Common myeloid progenitor, CD34-positive (primary cell): Measurements from ENCODE around the gene PDGFRB.

ENCODE experiments used
- CTCF ChIA-PET: fragments of 350-600 bp; sonication (Branson Sonifier 250); formaldehyde crosslinking; loops from one replicate; lab custom pipeline; 2021; ENCODE audit warnings: antibody characterized with exemption; lab: Charles Lee
- POLR2A ChIA-PET: fragments of 350-600 bp; sonication (Branson Sonifier 250); formaldehyde crosslinking; loops from one replicate; lab custom pipeline; 2021; ENCODE audit warnings: antibody characterized with exemption; lab: Charles Lee
- DNase-seq, 3 donors: peaks; one replicate each; pipeline versions ENCODE4 v3.0.0 to v3.0.0-alpha.2; 2013
- H3K27ac ChIP-seq, 2 experiments: 1 replicate in 1 of 2; 2 replicates in 1 of 2; pipeline ENCODE4 v1.7.0; 2013; ENCODE audit warnings: inconsistent platforms in 2 of 2, low read length in 2 of 2, mild to moderate bottlenecking in 2 of 2, low read depth in 1 of 2, moderate library complexity in 1 of 2; ENCODE audit not compliant: severe bottlenecking in 2 of 2, insufficient read depth in 1 of 2, poor library complexity in 1 of 2
- H3K27me3 ChIP-seq, 5 experiments: replicated peaks in 2 of 5; 1 replicate in 3 of 5; 2 replicates in 2 of 5; pipeline versions ENCODE4 v1.6.1 to v1.7.0; 2013; ENCODE audit warnings: low read length in 4 of 5, mild to moderate bottlenecking in 2 of 5, moderate library complexity in 2 of 5, inconsistent platforms in 1 of 5; ENCODE audit not compliant: insufficient read depth in 5 of 5, control insufficient read depth in 4 of 5
- H3K36me3 ChIP-seq, 4 experiments: 1 replicate in 2 of 4; 2 replicates in 2 of 4; pipeline versions ENCODE4 v1.6.1 to v1.7.0; 2013; ENCODE audit warnings: low read length in 3 of 4, control low read depth in 1 of 4, mild to moderate bottlenecking in 1 of 4; ENCODE audit not compliant: control insufficient read depth in 4 of 4, insufficient read depth in 4 of 4
- H3K4me1 ChIP-seq, 4 experiments: 1 replicate in 3 of 4; 2 replicates in 1 of 4; pipeline versions ENCODE4 v1.6.1 to v1.7.1; 2013; ENCODE audit warnings: low read length in 3 of 4, mild to moderate bottlenecking in 3 of 4, control low read depth in 1 of 4, inconsistent platforms in 1 of 4, moderate library complexity in 1 of 4; ENCODE audit not compliant: control insufficient read depth in 4 of 4, insufficient read depth in 4 of 4; ENCODE audit errors: control extremely low read depth in 1 of 4
- H3K4me3 ChIP-seq, 7 experiments: 1 replicate in 4 of 7; 2 replicates in 3 of 7; pipeline versions ENCODE4 v1.5.1 to v1.7.0; 2013; ENCODE audit warnings: mild to moderate bottlenecking in 7 of 7, low read length in 6 of 7, moderate library complexity in 6 of 7, inconsistent platforms in 2 of 7, low read depth in 2 of 7, control low read depth in 1 of 7; ENCODE audit not compliant: insufficient read depth in 4 of 7, control insufficient read depth in 1 of 7; ENCODE audit errors: extremely low read depth in 1 of 7
- H3K9me3 ChIP-seq, 5 experiments: 1 replicate in 4 of 5; 2 replicates in 1 of 5; pipeline versions ENCODE4 v1.6.1 to v1.7.1; 2013; ENCODE audit warnings: low read length in 4 of 5, mild to moderate bottlenecking in 2 of 5, inconsistent platforms in 1 of 5, low read depth in 1 of 5, moderate library complexity in 1 of 5; ENCODE audit not compliant: control insufficient read depth in 4 of 5, insufficient read depth in 2 of 5; ENCODE audit errors: control extremely low read depth in 1 of 5
- WGBS: methylation state at CpG from one replicate; pipeline ENCODE4 v1.1.5; 2013; ENCODE audit not compliant: insufficient coverage; 5-methylcytosine and 5-hydroxymethylcytosine counted together

PDGFRB gene

GRCh38 chr5:150172556-150172955 lies 16.9 kb upstream of the PDGFRB start:
- peaks cover 0 to 31% (median 27%) of the 10 kb centered on the region in 5 experiments for H3K27me3 ChIP-seq
- H3K4me3 ChIP-seq, result no peak overlapping the region
- CTCF ChIA-PET, result interaction anchor here (1.0 to 3.0 kb wide), 11 partner anchors 8 to 42 kb away, joined by 3 to 11 read pairs (median 3); partner anchors contain the start of gene PDGFRB
- 100% methylated on average over 4 of the region's 4 CpGs for WGBS
- no peaks in the 10 kb centered on the region for H3K4me1 ChIP-seq
- H3K36me3 ChIP-seq, result no peaks in the 10 kb centered on the region
- no peak for DNase-seq
- no peak overlapping the region for H3K27ac ChIP-seq
- no peaks in the 10 kb centered on the region for H3K9me3 ChIP-seq
- POLR2A ChIA-PET, result no interaction called here

- Histone ChIP-seq H3K27me3 (peaks cover 0 to 35% (median 31%) of the 10 kb centered on the region in 5 experiments), H3K36me3 (no peaks in the 10 kb centered on the region), H3K9me3 (no peaks in the 10 kb centered on the region), H3K27ac (no peak overlapping the region), H3K4me1 (peaks cover 0 to 4% (median 1%) of the 10 kb centered on the region in 4 experiments), H3K4me3 (no peak overlapping the region)
- WGBS, result 100% methylated on average over 1 of the region's 1 CpG
- no peak for DNase-seq
- ChIA-PET POLR2A (no interaction called here), CTCF (interaction anchor here (1.0 to 3.0 kb wide), 8 partner anchors 8 to 43 kb away, joined by 3 to 11 read pairs (median 4); no protein-coding TSS in a partner anchor)
Measured at GRCh38 chr5:150172145-150172544, 16.5 kb upstream of the PDGFRB start.

- H3K27me3 ChIP-seq, result peaks cover 3 to 53% (median 33%) of the 10 kb centered on the region in 5 experiments
- H3K4me1 ChIP-seq, result peaks cover 0 to 8% (median 6%) of the 10 kb centered on the region in 4 experiments
- no peaks in the 10 kb centered on the region for H3K9me3 ChIP-seq
- no peak overlapping the region for H3K27ac ChIP-seq
- WGBS, result 84% methylated on average over 3 of the region's 3 CpGs
- no peak overlapping the region for H3K4me3 ChIP-seq
- CTCF ChIA-PET, result interaction anchor here (1.0 to 1.7 kb wide), 4 partner anchors 15 to 82 kb away, joined by 3 to 5 read pairs (median 4); no protein-coding TSS in a partner anchor
- no peak for DNase-seq
- H3K36me3 ChIP-seq, result no peaks in the 10 kb centered on the region
- POLR2A ChIA-PET, result no interaction called here
Measured at GRCh38 chr5:150168864-150169263, 13.2 kb upstream of the PDGFRB start.

- H3K27me3 ChIP-seq, result peaks cover 3 to 53% (median 30%) of the 10 kb centered on the region in 5 experiments
- no peaks in the 10 kb centered on the region for H3K36me3 ChIP-seq
- peaks cover 0 to 8% (median 7%) of the 10 kb centered on the region in 4 experiments for H3K4me1 ChIP-seq
- H3K9me3 ChIP-seq, result no peaks in the 10 kb centered on the region
- H3K4me3 ChIP-seq, result no peak overlapping the region
- ChIA-PET CTCF (interaction anchor here (0.7 to 1.7 kb wide), 4 partner anchors 16 to 50 kb away, joined by 3 to 5 read pairs (median 4); no protein-coding TSS in a partner anchor), POLR2A (no interaction called here)
- WGBS, result 72% methylated on average over 9 of the region's 14 CpGs
- DNase-seq, result no peak
- no peak overlapping the region for H3K27ac ChIP-seq
Measured at GRCh38 chr5:150167908-150168307, 12.3 kb upstream of the PDGFRB start.

GRCh38 chr5:150167512-150167850 lies 11.8 kb upstream of the PDGFRB start:
- no peak for DNase-seq
- CTCF ChIA-PET, result interaction anchor here (1.2 kb wide), 1 partner anchor 16 kb away, joined by 4 read pairs; no protein-coding TSS in a partner anchor
- Histone ChIP-seq H3K9me3 (no peaks in the 10 kb centered on the region), H3K27me3 (peaks cover 3 to 53% (median 30%) of the 10 kb centered on the region in 5 experiments), H3K27ac (no peak overlapping the region), H3K36me3 (no peaks in the 10 kb centered on the region), H3K4me1 (peaks cover 0 to 8% (median 7%) of the 10 kb centered on the region in 4 experiments), H3K4me3 (peak overlapping the region in 2 of 7 experiments; percentile 24 to 50)
- POLR2A ChIA-PET, result no interaction called here
- 55% methylated on average over 10 of the region's 15 CpGs for WGBS

- Histone ChIP-seq H3K4me3 (peak within 1 kb of the TSS in 2 of 7 experiments; percentile 24 to 50), H3K27me3 (peaks cover 3 to 53% (median 30%) of the 10 kb centered on the region in 5 experiments), H3K9me3 (no peaks in the 10 kb centered on the region), H3K27ac (no peak within 1 kb of the TSS), H3K4me1 (peaks cover 0 to 13% (median 7%) of the 10 kb centered on the region in 4 experiments), H3K36me3 (no peaks in the 10 kb centered on the region)
- ChIA-PET CTCF (interaction anchor here (0.6 kb wide), 1 partner anchor 9 kb away, joined by 4 read pairs; no protein-coding TSS in a partner anchor), POLR2A (no interaction called here)
- 15% methylated on average over 72 of the region's 93 CpGs for WGBS
- no peak for DNase-seq
Measured at GRCh38 chr5:150166650-150167511, 11.2 kb upstream of the PDGFRB start, which contains the start of gene CDX1. Gene CDX1 (plus strand): TSS chr5:150166778. CDS start chr5:150166877, 99 bp downstream.
